GM21390 (cell line): ENCODE data around the gene PFDN2.
"Not testable (repeated sequence)": the region's sequence is repeated elsewhere in the genome, so short reads cannot be mapped to it uniquely, and the experiment has no call there.

Source experiments
- ATAC-seq: cut with Tn5 transposase; IDR thresholded peaks from one replicate; pipeline ENCODE4 v1.9.1; 2021; ENCODE audit not compliant: unreplicated experiment

The PFDN2 gene

GRCh38 chr1:161082996-161083747 is 34.7 kb downstream of the PFDN2 start:
- ATAC-seq: no peak

- ATAC-seq: no peak
Observed at GRCh38 chr1:161082483-161082882, 35.4 kb downstream of the PFDN2 start.

GRCh38 chr1:161081519-161081918 is 36.3 kb downstream of the PFDN2 start:
- no peak for ATAC-seq

GRCh38 chr1:161080441-161081405 is 37.1 kb downstream of the PFDN2 start:
- no peak for ATAC-seq

GRCh38 chr1:161079436-161080110 is 38.3 kb downstream of the PFDN2 start:
- ATAC-seq: no peak

- no peak for ATAC-seq
Observed at GRCh38 chr1:161077426-161077825, 40.4 kb downstream of the PFDN2 start.

GRCh38 chr1:161076410-161076809 is 41.4 kb downstream of the PFDN2 start:
- ATAC-seq: no peak

GRCh38 chr1:161074676-161075368 is 43.0 kb downstream of the PFDN2 start:
- no peak for ATAC-seq

- no peak for ATAC-seq
Observed at GRCh38 chr1:161073474-161074121, 44.2 kb downstream of the PFDN2 start.

- ATAC-seq: no peak
Observed at GRCh38 chr1:161072751-161073449, 44.9 kb downstream of the PFDN2 start.

GRCh38 chr1:161071886-161072371 is 45.9 kb downstream of the PFDN2 start:
- ATAC-seq: no peak

GRCh38 chr1:161070761-161071160 is 47.1 kb downstream of the PFDN2 start:
- no peak for ATAC-seq

GRCh38 chr1:161069731-161070270 is 48.0 kb downstream of the PFDN2 start, which contains the start of gene ARHGAP30:
Gene ARHGAP30 (minus strand): TSS chr1:161069891. CDS start chr1:161069624, 267 bp downstream.
- peak; percentile 81 for ATAC-seq

GRCh38 chr1:161069241-161069640 is 48.6 kb downstream of the PFDN2 start:
- no peak for ATAC-seq

- peak; percentile 57 for ATAC-seq
Observed at GRCh38 chr1:161068306-161069234, 49.3 kb downstream of the PFDN2 start.

- no peak for ATAC-seq
Observed at GRCh38 chr1:161066694-161067093, 51.1 kb downstream of the PFDN2 start.

- ATAC-seq: not testable (repeated sequence)
Observed at GRCh38 chr1:161065681-161066080, 52.2 kb downstream of the PFDN2 start.

- not testable (repeated sequence) for ATAC-seq
Observed at GRCh38 chr1:161063936-161064335, 53.9 kb downstream of the PFDN2 start.
